Parathyroid adenoma (tissue), 2 donors: ENCODE data around the gene VPS50.
"Not testable (repeated sequence)": the region's sequence is repeated elsewhere in the genome, so short reads cannot be mapped to it uniquely, and the experiment has no call there.

Experiments
- H2AFZ ChIP-seq: fragments of 300-600 bp; sonication (generic); one replicate; pipeline ENCODE4 v1.7.0; 2017; ENCODE audit warnings: antibody characterized with exemption, mild to moderate bottlenecking
- H3K27ac ChIP-seq: fragments of 300-600 bp; sonication (generic); one replicate; pipeline ENCODE4 v1.7.0; 2017
- H3K27me3 ChIP-seq: fragments of 300-600 bp; sonication (generic); one replicate; pipeline ENCODE4 v1.7.0; 2017; ENCODE audit warnings: low read length; ENCODE audit not compliant: control insufficient read depth, insufficient read depth
- H3K36me3 ChIP-seq: fragments of 300-600 bp; sonication (generic); one replicate; pipeline ENCODE4 v1.7.0; 2017; ENCODE audit warnings: low read length; ENCODE audit not compliant: control insufficient read depth, insufficient read depth
- H3K4me1 ChIP-seq: fragments of 300-600 bp; sonication (generic); one replicate; pipeline ENCODE4 v1.7.0; 2017; ENCODE audit warnings: control low read depth
- H3K4me2 ChIP-seq: fragments of 300-600 bp; sonication (generic); one replicate; pipeline ENCODE4 v1.7.0; 2017; ENCODE audit warnings: low read length
- H3K4me3 ChIP-seq: fragments of 300-600 bp; sonication (generic); one replicate; pipeline ENCODE4 v1.7.0; 2017; ENCODE audit warnings: low read depth, low read length
- H3K79me2 ChIP-seq: fragments of 300-600 bp; sonication (generic); one replicate; pipeline ENCODE4 v1.7.0; 2017; ENCODE audit warnings: control low read depth
- H3K9ac ChIP-seq: fragments of 300-600 bp; sonication (generic); one replicate; pipeline ENCODE4 v1.7.0; 2017; ENCODE audit warnings: mild to moderate bottlenecking
- H3K9me3 ChIP-seq: fragments of 300-600 bp; sonication (generic); one replicate; pipeline ENCODE4 v1.7.0; 2017; ENCODE audit warnings: low read length; ENCODE audit not compliant: control insufficient read depth
- CTCF ChIP-seq: fragments of 300-600 bp; sonication (generic); IDR thresholded peaks from one replicate; pipeline ENCODE4 v1.7.0; 2017; ENCODE audit warnings: antibody characterized with exemption, mild to moderate bottlenecking
- donor health status: primary hyperparathyroidism.

Gene VPS50

GRCh38 chr7:93364806-93365205 is 132.6 kb downstream of the VPS50 start:
- Histone ChIP-seq H2AFZ (no peak overlapping the region), H3K79me2 (no peaks in the 10 kb centered on the region), H3K4me1 (no peaks in the 10 kb centered on the region), H3K27me3 (no peaks in the 10 kb centered on the region), H3K4me3 (no peak overlapping the region), H3K9ac (no peak overlapping the region), H3K27ac (no peak overlapping the region), H3K36me3 (no peaks in the 10 kb centered on the region), H3K4me2 (no peak overlapping the region), H3K9me3 (no peaks in the 10 kb centered on the region)
- TF ChIP-seq CTCF, result no peak

GRCh38 chr7:93365341-93365740 is 133.2 kb downstream of the VPS50 start:
- Histone ChIP-seq H3K9me3 (no peaks in the 10 kb centered on the region), H3K27me3 (no peaks in the 10 kb centered on the region), H3K79me2 (no peaks in the 10 kb centered on the region), H3K9ac (no peak overlapping the region), H3K27ac (no peak overlapping the region), H3K4me2 (no peak overlapping the region), H3K4me3 (no peak overlapping the region), H3K4me1 (no peaks in the 10 kb centered on the region), H3K36me3 (no peaks in the 10 kb centered on the region), H2AFZ (no peak overlapping the region)
- no peak for TF ChIP-seq CTCF

- no peaks in the 10 kb centered on the region for H3K9me3 ChIP-seq
- no peak for TF ChIP-seq CTCF
- no peak overlapping the region for H3K27ac ChIP-seq
- no peak overlapping the region for H3K4me3 ChIP-seq
- H3K79me2 ChIP-seq, result no peaks in the 10 kb centered on the region
- H3K4me1 ChIP-seq, result no peaks in the 10 kb centered on the region
- no peak overlapping the region for H3K9ac ChIP-seq
- H3K36me3 ChIP-seq, result no peaks in the 10 kb centered on the region
- H2AFZ ChIP-seq, result no peak overlapping the region
- no peak overlapping the region for H3K4me2 ChIP-seq
- no peaks in the 10 kb centered on the region for H3K27me3 ChIP-seq
These were observed 134.7 kb downstream of the VPS50 start for GRCh38 chr7:93366816-93367215.

GRCh38 chr7:93367254-93367653 is 135.1 kb downstream of the VPS50 start:
- H3K9ac ChIP-seq, result no peak overlapping the region
- no peaks in the 10 kb centered on the region for H3K9me3 ChIP-seq
- H3K79me2 ChIP-seq, result no peaks in the 10 kb centered on the region
- H3K27ac ChIP-seq, result no peak overlapping the region
- no peaks in the 10 kb centered on the region for H3K4me1 ChIP-seq
- no peak for TF ChIP-seq CTCF
- no peaks in the 10 kb centered on the region for H3K27me3 ChIP-seq
- no peak overlapping the region for H3K4me3 ChIP-seq
- no peak overlapping the region for H2AFZ ChIP-seq
- H3K4me2 ChIP-seq, result no peak overlapping the region
- H3K36me3 ChIP-seq, result no peaks in the 10 kb centered on the region

- not testable (repeated sequence) for H2AFZ ChIP-seq, H3K79me2 ChIP-seq, H3K4me2 ChIP-seq, H3K36me3 ChIP-seq, H3K9ac ChIP-seq, H3K27ac ChIP-seq, H3K9me3 ChIP-seq, H3K27me3 ChIP-seq, H3K4me1 ChIP-seq, H3K4me3 ChIP-seq
These were observed 138.8 kb downstream of the VPS50 start for GRCh38 chr7:93370937-93371336.
